Muscle of leg (tissue), 11 donors: Measurements from ENCODE around the gene SEMA5B. TPM values are rescaled to one million over a fixed set of nuclear protein-coding genes. Genes with fewer than 3 reads are reported as not detected.

Source experiments
- DNase-seq: peaks from one replicate; pipeline ENCODE4 v3.0.0; 2013
- H3K27ac ChIP-seq: one replicate; pipeline ENCODE4 v1.5.1; 2013; ENCODE audit warnings: mild to moderate bottlenecking, low read length, control low read depth
- H3K27me3 ChIP-seq: one replicate; pipeline ENCODE4 v1.6.1; 2013; ENCODE audit warnings: low read length; ENCODE audit not compliant: control insufficient read depth, insufficient read depth
- H3K36me3 ChIP-seq: one replicate; pipeline ENCODE4 v1.6.1; 2013; ENCODE audit warnings: low read length; ENCODE audit not compliant: control insufficient read depth, insufficient read depth
- H3K4me1 ChIP-seq: one replicate; pipeline ENCODE4 v1.6.1; 2013; ENCODE audit warnings: low read length; ENCODE audit not compliant: control insufficient read depth, insufficient read depth
- H3K4me3 ChIP-seq: one replicate; pipeline ENCODE4 v1.5.1; 2013; ENCODE audit warnings: low read length, control low read depth
- H3K9me3 ChIP-seq: replicated peaks from 2 replicates; pipeline ENCODE4 v1.6.1; 2013; ENCODE audit warnings: low read depth, low read length; ENCODE audit not compliant: control insufficient read depth
- WGBS: methylation state at CpG from one replicate; pipeline ENCODE4 v1.1.5; 2013; ENCODE audit warnings: missing lambda C conversion rate; ENCODE audit not compliant: insufficient coverage; 5-methylcytosine and 5-hydroxymethylcytosine counted together
- polyA plus RNA-seq, 8 donors: library from polyadenylated mRNA; unstranded; fragments of 120-200 nt; gene quantifications; one replicate each; pipeline versions ENCODE4 v1.2.1 to v1.2.3, GENCODE V29; 2013; ENCODE audit warnings: inconsistent platforms in 1 of 8, low replicate concordance in 1 of 8; ENCODE audit not compliant: insufficient read length in 8 of 8, insufficient read depth in 1 of 8
- total RNA-seq: library from RNA; stranded (reverse); fragments of 120-200 nt; gene quantifications from one replicate; pipeline ENCODE4 v1.2.4, GENCODE V29; 2013

The SEMA5B gene
- total and polyA plus RNA-seq, 9 donors = 14.3 to 35.4 (median 25.7) TPM

DNA sequence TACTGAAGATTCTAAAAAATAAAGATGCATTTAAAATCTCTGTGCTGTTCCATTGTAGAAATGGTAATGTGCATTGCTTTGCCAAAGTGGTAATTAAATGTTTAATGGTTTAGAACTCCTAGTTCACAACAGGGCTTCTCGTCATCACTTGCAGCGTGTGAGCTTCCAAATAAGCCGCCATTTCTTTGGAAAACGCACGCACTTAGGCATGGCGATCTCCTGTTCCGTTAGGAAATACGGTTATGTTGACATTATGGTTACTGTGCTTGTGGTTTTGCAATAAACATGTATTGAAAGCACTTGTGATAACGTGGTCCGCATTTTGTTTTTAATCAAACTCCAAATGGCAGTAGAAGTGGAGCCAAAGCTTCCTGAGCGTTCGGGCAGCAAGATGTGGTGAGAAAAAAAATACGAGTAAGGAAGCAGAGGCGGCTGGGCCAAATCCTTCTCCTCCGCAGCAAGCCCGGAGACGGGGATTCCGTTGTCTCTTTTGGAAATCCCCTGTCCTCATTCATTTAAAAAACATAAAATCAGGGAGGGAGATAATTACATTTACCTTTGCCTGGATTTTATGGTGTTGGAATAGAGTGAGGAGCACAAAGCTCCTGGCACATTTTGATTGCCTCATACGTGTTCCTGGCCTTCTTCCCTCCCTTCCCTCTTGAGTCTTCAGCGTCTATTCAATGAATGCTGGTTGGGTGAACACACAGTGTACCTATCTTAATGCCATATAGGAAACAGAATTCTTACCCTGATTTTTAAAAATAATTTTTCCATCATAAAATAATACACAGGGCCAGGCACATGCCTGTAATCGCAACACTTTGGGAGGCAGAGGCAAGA lies 135.2 kb downstream of the SEMA5B start:
- DNase-seq = no peak
- no peaks in the 10 kb centered on the region for H3K9me3 ChIP-seq
- 83% methylated on average over 12 of the region's 21 CpGs for WGBS
- H3K4me3 ChIP-seq = no peak overlapping the region
- H3K36me3 ChIP-seq = no peaks in the 10 kb centered on the region
- H3K27ac ChIP-seq = no peak overlapping the region
- peaks cover 30% of the 10 kb centered on the region for H3K4me1 ChIP-seq
- H3K27me3 ChIP-seq = peaks cover 2% of the 10 kb centered on the region

DNA sequence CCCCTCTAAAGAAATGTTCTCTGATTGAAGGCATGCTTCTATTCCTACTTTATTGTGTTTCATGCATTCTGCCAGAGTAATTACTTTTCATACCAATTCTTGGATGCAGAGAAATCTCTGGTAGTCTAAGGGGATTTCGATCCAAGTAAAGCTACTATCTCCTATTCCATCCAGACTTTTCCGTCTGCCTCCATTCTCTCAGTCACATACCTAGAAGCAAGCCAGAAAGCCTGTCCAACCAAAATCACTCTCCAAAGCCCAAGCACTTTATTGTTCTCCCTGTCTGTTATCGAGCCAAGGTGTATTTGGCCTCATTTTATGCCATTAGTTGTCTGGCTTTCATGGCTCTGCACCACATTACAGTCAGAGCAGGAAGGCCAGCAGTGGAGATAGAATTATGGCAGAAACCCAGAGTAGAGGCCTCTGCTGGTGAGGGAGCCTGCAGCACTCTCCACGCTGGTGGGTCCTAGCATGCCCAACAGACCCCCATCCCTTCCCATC lies 136.8 kb downstream of the SEMA5B start:
- Histone ChIP-seq H3K4me1 (peaks cover 30% of the 10 kb centered on the region), H3K27ac (no peak overlapping the region), H3K4me3 (no peak overlapping the region), H3K27me3 (peaks cover 2% of the 10 kb centered on the region), H3K36me3 (no peaks in the 10 kb centered on the region), H3K9me3 (no peaks in the 10 kb centered on the region)
- DNase-seq = peak; percentile 65
- WGBS = 52% methylated on average over 4 of the region's 4 CpGs

DNA sequence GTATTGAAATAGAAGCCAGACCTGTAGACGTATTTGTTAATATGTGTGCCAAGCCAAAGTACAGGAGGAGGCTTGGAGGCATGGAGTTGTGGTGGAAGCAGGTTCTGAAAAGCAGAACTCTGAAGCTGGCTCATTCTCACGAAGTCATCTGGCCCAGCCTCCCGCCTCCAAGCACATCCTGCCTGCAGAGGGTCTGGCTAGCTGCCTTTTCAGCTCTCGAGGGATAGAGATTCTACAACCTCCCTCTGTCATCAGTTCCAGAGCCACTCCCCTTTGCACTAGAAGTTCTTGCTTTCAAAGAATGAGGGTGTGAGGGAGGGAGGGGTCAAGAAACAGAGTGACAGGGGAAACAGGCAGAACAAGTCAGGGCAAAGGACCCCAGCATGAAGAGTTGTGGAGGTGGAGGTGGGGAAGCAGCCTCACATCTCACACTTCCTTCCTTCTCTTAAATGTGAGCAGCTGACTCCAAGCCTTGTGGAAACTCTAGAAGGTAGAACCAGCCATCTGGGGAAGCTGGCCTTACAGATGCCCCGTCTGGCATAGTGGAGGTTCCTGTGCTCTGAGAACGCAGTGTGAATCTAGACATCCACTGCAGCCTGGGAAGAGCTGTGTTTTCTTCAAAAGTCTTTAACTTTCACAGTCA lies 137.4 kb downstream of the SEMA5B start:
- Histone ChIP-seq H3K9me3 (no peaks in the 10 kb centered on the region), H3K36me3 (no peaks in the 10 kb centered on the region), H3K4me1 (peaks cover 30% of the 10 kb centered on the region), H3K27me3 (peaks cover 2% of the 10 kb centered on the region), H3K27ac (peak overlapping the region; percentile 31), H3K4me3 (no peak overlapping the region)
- peak; percentile 96 for DNase-seq
- WGBS = 20% methylated on average over 2 of the region's 6 CpGs

DNA sequence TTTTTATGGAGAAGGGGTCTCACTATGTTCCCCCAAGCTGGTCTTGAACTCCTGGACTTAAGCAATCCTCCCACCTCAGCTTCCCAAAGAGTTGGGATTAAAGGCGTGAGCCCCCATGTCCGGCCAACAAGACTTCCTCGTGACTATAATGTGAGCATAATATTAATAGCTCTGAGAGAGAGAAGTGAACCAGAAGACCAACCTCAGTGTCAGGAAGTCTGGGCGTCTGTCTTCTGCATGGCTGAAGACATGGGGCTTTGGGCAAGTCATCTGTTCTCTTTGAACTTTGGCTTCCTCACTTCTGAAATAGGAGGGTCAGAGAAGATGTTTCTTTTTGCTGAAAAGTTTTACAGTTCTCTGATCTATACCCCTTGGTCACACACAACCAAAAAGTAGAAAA lies 140.6 kb downstream of the SEMA5B start:
- peak; percentile 53 for DNase-seq
- no peak overlapping the region for H3K27ac ChIP-seq
- no peaks in the 10 kb centered on the region for H3K27me3 ChIP-seq
- H3K4me1 ChIP-seq = peaks cover 21% of the 10 kb centered on the region
- no peaks in the 10 kb centered on the region for H3K9me3 ChIP-seq
- no peak overlapping the region for H3K4me3 ChIP-seq
- H3K36me3 ChIP-seq = no peaks in the 10 kb centered on the region
- 67% methylated on average over 1 of the region's 4 CpGs for WGBS

DNA sequence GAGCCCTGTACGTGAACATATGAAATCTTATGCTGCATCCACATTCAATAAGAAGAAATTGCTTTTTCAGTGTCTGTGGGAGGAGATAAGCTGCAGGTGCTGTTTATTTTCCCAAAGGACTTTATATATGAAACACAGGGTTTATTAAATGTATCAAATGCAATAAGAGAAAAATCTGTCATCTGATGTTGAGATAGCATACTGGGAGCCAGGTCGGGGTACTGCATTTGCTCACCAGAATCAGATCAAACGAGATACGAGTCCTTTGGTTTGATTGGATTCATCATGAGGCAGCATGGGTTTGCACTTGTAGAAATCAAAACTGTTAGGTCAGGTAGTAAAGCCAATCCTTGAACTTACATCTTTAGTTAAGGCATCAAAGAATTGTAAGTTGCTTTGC lies 141.3 kb downstream of the SEMA5B start:
- H3K27ac ChIP-seq = no peak overlapping the region
- no peak overlapping the region for H3K4me3 ChIP-seq
- no peaks in the 10 kb centered on the region for H3K36me3 ChIP-seq
- no peak for DNase-seq
- peaks cover 18% of the 10 kb centered on the region for H3K4me1 ChIP-seq
- H3K27me3 ChIP-seq = no peaks in the 10 kb centered on the region
- no peaks in the 10 kb centered on the region for H3K9me3 ChIP-seq
- WGBS = 82% methylated on average over 3 of the region's 4 CpGs

DNA sequence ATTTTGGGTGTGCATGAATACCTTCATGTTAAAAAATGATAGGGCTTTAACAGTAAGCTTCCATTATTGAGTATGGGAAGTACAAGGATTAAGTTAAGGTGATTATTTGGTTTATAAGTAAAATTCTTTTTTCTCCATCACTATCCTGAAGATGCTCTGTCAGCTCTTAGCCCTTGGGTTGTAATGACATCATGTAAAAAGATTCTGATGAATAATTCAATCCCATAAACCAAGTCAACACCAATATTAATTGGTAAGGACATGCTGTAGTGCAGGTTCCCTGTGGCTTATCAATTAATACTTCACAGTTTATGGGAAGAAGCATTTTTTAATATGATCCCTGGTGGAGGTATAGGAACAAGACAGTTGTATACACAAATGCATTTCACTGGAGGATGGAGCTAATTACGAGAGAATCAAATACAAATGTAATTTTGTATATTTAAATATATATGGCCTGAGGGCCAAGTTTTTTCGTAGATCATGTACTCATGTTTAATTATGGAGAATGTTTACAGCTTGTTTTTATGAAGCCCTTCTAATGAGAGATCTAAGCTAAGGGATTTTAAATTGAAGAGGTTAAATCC lies 145.1 kb downstream of the SEMA5B start:
- H3K4me3 ChIP-seq = no peak overlapping the region
- H3K36me3 ChIP-seq = no peaks in the 10 kb centered on the region
- WGBS = no CpG with 5 or more reads among the region's 2 CpGs
- no peaks in the 10 kb centered on the region for H3K9me3 ChIP-seq
- H3K27me3 ChIP-seq = no peaks in the 10 kb centered on the region
- H3K4me1 ChIP-seq = no peaks in the 10 kb centered on the region
- DNase-seq = no peak
- H3K27ac ChIP-seq = no peak overlapping the region

DNA sequence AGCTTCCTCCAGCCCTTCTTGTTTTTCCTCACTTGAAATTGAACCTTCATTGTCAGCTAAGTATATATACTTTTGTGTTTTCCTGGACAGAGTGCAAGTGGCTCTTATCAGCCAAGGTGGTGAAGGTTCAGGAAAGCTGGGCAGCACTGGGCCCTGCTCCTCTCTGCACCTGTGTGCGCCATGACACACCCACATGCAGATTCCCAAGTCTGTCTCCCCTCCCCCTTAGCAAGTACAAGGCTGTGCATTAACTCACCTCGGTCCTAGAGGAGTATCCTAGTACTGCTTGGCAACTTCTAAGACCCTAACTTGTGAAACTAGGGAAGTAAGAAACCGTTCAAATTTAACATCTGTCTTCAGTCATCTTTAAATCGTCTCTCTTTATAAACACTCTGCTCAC lies 146.9 kb downstream of the SEMA5B start:
- H3K27me3 ChIP-seq = no peaks in the 10 kb centered on the region
- no peak overlapping the region for H3K4me3 ChIP-seq
- no peak for DNase-seq
- H3K36me3 ChIP-seq = no peaks in the 10 kb centered on the region
- no peak overlapping the region for H3K27ac ChIP-seq
- WGBS = 80% methylated on average over 1 of the region's 4 CpGs
- H3K4me1 ChIP-seq = no peaks in the 10 kb centered on the region
- H3K9me3 ChIP-seq = no peaks in the 10 kb centered on the region

DNA sequence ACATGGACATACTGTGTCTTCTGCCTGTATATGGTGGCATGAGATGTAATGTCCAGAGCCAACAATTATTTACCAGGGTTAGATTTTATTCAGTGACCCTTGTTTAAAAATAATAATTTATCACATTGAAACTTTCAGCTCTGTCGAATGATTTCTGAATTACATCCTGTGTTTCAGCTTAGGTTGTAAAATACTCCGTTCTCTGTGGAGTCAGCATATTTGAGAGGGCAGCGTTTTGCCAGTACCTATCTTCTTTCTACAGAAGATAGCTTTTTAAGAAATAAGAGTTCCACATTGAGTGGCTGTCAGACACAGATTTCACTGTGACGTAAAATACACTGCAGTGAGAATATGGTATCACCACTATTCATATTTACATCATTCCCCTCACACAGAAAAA lies 147.4 kb downstream of the SEMA5B start:
- no peak for DNase-seq
- Histone ChIP-seq H3K4me1 (no peaks in the 10 kb centered on the region), H3K27me3 (no peaks in the 10 kb centered on the region), H3K36me3 (no peaks in the 10 kb centered on the region), H3K4me3 (no peak overlapping the region), H3K9me3 (no peaks in the 10 kb centered on the region), H3K27ac (no peak overlapping the region)
- 83% methylated on average over 1 of the region's 4 CpGs for WGBS

DNA sequence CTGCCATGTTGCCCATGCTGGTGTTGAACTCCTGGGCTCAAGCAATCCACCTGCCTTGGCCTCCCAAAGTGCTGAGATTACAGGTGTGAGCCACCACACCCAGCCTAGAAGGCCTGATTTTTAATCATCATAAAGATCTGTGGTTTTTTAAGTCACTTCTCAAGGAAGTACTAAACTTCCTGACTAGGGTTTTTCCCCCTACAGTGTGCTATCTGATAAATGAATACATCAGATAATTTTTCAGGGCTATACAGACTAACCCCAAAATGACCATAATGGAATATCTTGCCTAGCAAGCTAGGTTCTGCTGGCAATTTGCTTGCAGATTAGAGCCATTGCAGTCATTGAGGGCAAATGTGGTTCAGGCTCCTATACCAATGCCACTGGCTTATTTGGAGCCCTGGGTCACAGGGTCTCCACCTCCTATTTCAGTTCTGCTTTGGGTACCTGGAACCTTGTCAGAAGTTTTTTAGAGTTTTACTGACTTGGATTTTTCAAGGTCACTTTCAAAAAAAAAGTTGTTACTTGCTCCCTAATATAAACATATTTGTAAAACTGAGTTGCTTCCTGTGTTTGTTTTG lies 151.9 kb downstream of the SEMA5B start:
- Histone ChIP-seq H3K36me3 (no peaks in the 10 kb centered on the region), H3K9me3 (no peaks in the 10 kb centered on the region), H3K4me1 (no peaks in the 10 kb centered on the region), H3K27me3 (no peaks in the 10 kb centered on the region), H3K4me3 (no peak overlapping the region), H3K27ac (no peak overlapping the region)
- no peak for DNase-seq
